Stimulated activated CD4-positive, alpha-beta T cell treated with anti-CD3 and anti-CD28 coated beads, Interleukin-4, amount 100 ng/mL, for 4 hours (primary cell): Measurements from ENCODE around the gene STARD5.
"Not testable (repeated sequence)": the region's sequence is repeated elsewhere in the genome, so short reads cannot be mapped to it uniquely, and the experiment has no call there.

Experiments
- DNase-seq, 2 experiments: peaks; one replicate each; pipeline ENCODE4 v3.0.0-alpha.2; 2020

STARD5 gene, protein sequence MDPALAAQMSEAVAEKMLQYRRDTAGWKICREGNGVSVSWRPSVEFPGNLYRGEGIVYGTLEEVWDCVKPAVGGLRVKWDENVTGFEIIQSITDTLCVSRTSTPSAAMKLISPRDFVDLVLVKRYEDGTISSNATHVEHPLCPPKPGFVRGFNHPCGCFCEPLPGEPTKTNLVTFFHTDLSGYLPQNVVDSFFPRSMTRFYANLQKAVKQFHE

DNA sequence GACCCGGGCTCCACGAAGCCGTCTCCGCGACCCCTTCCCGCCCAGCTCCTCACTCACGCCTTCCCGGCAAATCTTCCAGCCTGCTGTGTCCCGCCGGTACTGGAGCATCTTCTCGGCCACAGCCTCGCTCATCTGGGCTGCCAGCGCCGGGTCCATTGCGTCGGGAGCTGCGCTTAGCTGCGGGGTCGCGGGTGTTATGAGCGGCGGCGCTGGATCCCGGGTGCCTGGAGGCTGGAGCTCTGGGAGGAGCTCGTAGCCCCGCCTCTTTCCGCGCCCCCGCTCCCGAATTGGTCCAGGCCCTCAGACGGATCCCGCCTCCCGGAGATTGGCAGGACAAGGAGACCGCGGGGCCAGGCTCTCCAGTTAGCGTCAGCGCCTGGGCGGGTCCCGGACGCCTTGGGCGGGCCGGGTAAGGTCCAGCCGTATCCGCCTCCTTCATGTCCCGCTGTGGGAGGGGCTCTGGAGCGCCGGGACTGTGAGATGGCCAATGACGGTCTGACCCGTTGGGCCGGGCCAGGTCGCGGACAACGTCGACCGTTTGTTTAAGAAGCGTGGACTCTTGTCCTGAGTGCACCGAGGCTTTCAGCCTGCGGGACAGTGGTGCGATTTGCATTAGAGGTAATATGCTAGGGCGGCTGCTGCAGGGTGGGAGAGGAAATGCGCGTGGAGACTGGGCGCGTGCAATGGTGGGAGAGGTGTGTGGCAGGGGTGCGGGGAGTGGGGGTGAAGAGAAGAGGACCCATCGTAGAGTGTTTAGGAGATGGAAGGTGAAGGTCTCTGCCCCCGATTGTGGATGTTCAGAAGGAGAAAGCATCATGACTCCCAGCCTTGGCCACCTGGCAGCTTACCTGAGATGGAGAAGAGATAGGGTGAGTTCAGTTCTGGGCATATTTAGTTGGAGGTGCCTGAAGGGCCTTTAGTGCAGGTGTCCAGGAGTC lies at the start of gene STARD5:
STARD5 (minus strand) TSS at position 198 of the 938 bp plus-strand sequence; CDS start at position 156, 42 bp downstream.
- peak; percentile 94 to 97 for DNase-seq

DNA sequence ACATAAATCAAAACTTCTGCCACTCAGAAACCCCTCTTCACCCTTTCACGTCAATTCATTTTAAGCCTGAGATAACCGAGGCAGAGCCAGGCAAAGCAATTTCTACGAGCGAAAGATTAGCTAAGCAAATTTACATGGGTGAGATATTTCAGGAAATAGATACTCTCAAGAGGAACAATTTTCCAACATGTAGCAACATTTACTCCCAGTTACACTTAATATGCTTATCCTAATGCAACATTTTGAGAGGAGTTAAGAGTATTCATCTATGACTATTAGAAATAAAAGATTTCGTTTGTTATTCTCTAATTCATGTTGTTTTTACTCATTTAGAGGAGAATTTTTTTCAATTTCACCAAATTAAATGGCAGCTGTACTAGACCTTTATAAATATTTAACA lies 49.2 kb upstream of the STARD5 start:
- no peak for DNase-seq

DNA sequence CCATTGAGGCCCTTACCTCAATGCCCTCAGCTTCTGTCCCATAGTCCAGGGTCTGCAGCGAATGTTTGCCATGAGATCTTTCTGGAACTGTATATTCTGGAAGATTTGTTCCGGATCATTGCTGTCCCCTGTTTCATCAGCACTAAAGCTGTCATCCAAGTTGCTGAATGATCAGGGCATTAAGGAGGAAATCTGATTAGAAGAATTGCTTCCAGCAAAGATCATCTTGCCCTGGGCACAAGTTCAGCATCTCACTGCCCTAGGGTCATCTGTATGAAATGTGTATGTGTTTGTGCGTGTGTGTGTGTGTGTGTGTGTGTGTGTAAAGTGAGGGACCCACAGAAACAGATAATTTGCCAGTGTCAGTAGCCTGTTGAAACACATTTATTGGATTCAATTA lies 48.6 kb upstream of the STARD5 start:
- no peak for DNase-seq

DNA sequence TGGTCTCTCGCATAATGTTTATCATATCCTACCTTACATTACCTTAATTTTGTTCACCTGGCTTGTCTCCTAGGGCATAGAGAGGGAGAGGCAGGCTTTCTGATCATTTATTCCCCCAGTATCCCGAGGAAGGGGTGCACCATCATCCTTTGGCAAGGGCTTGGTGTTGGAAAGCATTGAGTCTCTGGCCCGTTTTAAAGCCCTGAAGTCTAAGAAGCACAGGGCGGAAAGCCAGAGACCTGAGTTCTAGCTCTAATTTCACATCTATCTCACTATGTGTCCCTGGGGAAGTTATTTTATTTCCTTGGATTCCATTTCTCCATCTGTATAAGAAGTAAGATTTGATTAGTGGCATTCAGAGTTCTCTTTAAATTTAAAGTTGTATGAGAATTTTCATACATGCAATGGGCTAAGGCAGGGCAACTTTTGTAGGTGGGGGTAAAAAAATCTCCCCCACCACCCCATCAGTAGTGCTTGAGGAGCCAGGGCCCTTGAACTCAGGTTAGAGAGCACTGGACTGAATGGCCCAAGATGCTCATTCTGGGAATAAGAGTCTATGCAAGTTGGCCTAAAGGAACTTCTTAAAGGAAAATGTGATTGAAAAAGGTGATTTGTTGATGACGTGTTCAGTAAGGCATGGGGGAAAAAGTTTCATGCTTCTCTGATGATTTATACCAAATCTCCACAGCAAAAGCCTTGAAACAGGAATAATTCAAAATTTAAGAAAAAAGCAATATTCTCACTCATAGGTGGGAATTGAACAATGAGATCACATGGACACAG lies 40.0 kb upstream of the STARD5 start:
- DNase-seq = no peak

DNA sequence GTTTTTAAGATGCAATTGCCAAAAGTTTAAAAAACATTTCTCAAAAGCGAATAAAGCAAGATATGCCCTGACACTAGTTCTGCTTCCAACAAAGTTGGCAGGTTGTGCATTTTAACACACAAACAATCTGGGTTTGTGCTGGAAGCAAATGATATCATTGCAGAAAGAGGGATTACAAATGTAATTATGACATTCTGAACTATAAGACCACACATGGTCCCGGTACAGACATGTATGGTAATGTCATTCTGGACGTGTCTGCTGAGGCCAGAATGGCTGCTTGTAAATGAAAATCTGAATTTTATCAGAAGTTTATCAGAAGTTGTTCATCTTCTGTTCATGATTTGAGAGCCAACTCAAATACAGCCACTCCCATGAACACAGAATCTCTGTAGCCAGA lies 39.3 kb upstream of the STARD5 start:
- no peak for DNase-seq

- DNase-seq = no peak
Measured at GRCh38 chr15:81362790-81363189, 38.8 kb upstream of the STARD5 start.

DNA sequence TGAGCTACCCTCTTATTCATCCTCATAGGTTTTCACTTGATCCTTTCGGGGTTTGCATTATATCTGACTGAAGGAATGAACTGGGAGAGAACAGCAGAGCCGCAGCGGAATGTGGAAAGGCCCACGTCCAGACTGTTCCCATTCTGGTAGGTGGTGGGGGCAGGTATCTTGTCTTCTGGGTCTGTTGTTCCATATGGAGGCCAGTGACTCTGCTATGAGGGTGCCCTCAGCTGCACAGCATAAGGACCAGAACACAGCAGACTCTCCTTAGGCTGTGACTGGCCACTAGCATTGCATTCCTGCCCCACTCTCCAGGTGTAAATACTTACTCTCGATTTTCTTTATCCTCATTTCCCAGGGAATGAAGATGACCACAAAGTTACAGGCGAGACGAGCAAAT lies 38.0 kb upstream of the STARD5 start:
- DNase-seq = no peak

DNA sequence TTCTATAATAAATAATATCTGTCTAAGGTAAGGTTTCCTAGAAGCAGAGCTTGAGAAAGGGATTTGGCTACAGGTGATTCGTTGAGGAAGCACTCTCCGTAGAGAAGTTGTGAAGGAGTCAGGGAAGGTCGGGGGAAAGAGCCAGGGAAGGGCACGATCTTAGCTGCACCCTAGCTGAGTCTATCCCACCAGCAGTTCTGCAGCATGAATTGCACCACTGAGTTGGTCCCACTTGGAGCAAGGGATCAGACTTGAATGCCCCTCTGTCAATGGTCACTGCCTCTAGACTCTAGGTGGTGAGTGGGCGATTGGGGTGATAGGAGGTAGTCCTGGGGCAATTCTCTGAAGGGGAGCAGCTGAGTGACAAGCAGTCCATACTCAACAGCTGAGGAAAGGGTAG lies 36.5 kb upstream of the STARD5 start:
- DNase-seq = no peak

GRCh38 chr15:81358248-81358647 lies 34.3 kb upstream of the STARD5 start:
- no peak for DNase-seq

GRCh38 chr15:81357180-81357686 lies 33.3 kb upstream of the STARD5 start:
- DNase-seq = no peak

GRCh38 chr15:81356252-81356651 lies 32.3 kb upstream of the STARD5 start:
- no peak for DNase-seq

- DNase-seq = no peak
Measured at GRCh38 chr15:81351651-81352050, 27.7 kb upstream of the STARD5 start.

GRCh38 chr15:81349271-81349670 lies 25.3 kb upstream of the STARD5 start:
- no peak for DNase-seq

- not testable (repeated sequence) for DNase-seq
Measured at GRCh38 chr15:81348691-81349090, 24.8 kb upstream of the STARD5 start.

DNA sequence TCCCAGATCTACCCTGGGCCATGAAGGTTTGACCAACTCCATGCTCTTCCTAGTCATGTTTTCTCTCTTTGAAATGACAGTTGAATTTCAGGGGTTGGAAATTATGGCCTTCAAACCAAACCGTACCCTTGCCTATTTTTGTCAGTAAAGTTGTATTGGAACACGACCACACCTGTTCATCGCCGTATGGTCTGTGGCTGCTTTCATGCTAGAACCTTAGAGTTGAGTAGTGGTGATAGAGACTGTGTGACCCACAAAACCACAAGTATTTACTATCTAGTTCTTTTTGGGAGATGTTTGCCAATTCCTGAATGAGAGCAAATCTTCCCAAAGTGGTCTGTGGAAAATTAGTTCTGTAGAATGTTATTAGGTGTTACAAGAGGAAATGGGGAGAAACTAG lies 24.0 kb upstream of the STARD5 start:
- DNase-seq = no peak

- DNase-seq = no peak
Measured at GRCh38 chr15:81346611-81347010, 22.7 kb upstream of the STARD5 start.

DNA sequence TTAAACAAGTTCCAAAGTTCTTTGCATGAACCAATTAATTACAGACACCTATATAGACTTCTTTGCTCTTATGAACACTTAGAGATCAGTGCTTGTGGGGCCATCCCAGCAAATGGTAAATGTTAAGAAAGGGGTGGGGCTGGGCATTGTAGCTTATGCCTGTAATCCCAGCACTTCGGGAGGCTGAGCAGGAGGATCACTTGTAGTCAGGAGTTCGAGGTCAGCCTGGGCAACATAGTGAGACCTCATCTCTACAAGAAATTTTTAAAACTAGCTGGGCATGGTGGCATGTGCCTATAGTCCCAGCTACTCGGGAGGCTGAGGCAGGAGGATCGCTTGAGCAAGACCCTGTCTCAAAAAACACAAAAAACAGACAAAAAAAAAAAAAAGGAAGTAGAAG lies 19.4 kb upstream of the STARD5 start:
- DNase-seq = no peak

DNA sequence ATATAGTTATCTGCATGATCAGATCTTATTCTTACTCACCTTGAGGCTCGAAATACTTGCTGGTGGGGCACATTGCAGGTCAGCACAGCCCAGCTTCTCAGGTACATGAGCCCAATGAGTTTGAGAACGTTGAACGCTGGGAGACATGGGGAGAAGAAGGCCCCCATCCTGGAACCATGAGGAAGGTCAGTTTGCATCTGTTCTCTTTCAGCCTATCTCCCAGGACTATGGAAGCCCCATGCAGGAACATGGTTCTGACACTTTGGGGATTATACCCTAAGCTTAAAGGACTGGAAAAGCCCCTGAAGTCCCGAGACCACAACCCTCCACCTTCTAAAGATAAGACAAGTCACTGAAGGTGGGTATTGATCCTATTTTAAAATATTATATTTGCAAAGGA lies 17.4 kb upstream of the STARD5 start:
- DNase-seq = no peak

DNA sequence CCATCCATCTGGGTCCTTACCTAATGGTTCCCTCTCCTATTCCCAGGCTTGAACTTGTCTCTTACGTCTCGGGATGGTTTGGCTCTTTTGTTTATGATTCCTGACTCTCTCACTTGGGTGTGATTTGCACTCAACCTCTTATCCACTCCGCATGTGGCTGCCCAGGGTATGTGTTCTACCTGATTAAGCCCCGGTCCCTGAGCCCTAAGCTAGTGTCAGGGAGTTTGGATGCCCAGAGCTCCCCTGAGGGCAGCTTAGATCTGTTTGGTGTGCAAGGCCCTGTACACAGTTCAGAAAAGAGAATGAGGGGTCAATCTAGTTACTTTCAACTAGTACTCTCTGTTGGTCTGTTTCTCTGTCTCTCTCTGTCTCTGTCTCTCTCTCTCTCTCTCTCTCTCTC lies 15.9 kb upstream of the STARD5 start:
- no peak for DNase-seq

- DNase-seq = no peak
Measured at GRCh38 chr15:81339321-81339720, 15.4 kb upstream of the STARD5 start.

DNA sequence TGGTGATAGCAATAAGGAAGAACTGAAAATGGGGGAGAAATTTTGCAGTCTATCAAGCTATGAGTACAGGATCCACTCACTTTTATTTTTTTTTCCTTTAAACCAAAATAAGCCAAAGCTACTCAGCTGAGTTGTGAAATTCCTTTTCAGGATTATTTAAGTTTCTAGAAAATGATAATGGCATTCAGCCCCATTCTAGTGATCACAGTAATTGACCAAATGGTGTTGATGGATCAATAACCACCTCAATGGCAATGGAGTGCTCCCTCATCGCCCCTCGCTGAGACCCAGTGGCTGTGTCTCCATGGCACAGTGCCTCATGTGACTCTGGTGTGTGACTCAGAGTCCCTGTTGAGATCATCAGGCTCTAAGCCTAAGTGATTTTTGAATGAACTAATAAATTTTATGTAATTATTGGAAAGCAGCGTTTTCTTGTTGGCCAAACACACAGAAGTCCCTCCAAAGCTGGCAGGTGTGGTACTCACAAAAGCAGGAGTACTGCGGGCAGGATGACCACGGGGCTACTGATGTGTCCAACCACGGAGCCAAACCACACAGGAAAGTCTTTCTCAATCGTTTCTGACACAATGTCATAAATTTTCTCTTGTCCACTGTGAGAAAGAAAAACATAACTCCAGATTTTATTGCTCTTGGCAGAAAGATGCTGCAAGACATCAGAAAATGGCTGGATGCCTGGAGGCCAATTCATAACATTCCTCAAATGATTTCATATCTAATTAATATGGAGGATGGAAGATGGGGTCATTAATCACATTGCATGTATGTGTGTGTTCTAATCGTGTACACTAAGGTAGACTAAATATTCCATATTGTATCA lies 14.4 kb upstream of the STARD5 start:
- DNase-seq = no peak

GRCh38 chr15:81337713-81338157 lies 13.8 kb upstream of the STARD5 start:
- no peak for DNase-seq
